NCI-H2171 (cell line): ENCODE results near the gene SLC6A1.
"Not testable (repeated sequence)": the region's sequence is repeated elsewhere in the genome, so short reads cannot be mapped to it uniquely, and the experiment has no call there.

Experiments used
- DNase-seq: peaks from one replicate; lab custom pipeline; 2025; lab: John Stamatoyannopoulos, UW

Gene SLC6A1

GRCh38 chr3:11059799-11060115 is 67.2 kb downstream of the SLC6A1 start:
- DNase-seq, result no peak

- no peak for DNase-seq
These were observed 68.1 kb downstream of the SLC6A1 start for GRCh38 chr3:11060500-11061251.

- not testable (repeated sequence) for DNase-seq
These were observed 68.8 kb downstream of the SLC6A1 start for GRCh38 chr3:11061268-11061871.

- no peak for DNase-seq
These were observed 70.2 kb downstream of the SLC6A1 start for GRCh38 chr3:11062704-11063103.

GRCh38 chr3:11071096-11071755 is 78.7 kb downstream of the SLC6A1 start:
- DNase-seq, result no peak

- DNase-seq, result no peak
These were observed 80.1 kb downstream of the SLC6A1 start for GRCh38 chr3:11072631-11073030.

- no peak for DNase-seq
These were observed 81.5 kb downstream of the SLC6A1 start for GRCh38 chr3:11074011-11074410.

GRCh38 chr3:11074451-11074850 is 81.9 kb downstream of the SLC6A1 start:
- no peak for DNase-seq

GRCh38 chr3:11075122-11075521 is 82.6 kb downstream of the SLC6A1 start:
- not testable (repeated sequence) for DNase-seq

GRCh38 chr3:11076711-11077110 is 84.2 kb downstream of the SLC6A1 start:
- DNase-seq, result no peak

GRCh38 chr3:11077466-11077865 is 84.9 kb downstream of the SLC6A1 start:
- DNase-seq, result no peak

- no peak for DNase-seq
These were observed 86.4 kb downstream of the SLC6A1 start for GRCh38 chr3:11078826-11079515.

GRCh38 chr3:11080492-11080891 is 87.9 kb downstream of the SLC6A1 start:
- no peak for DNase-seq

- no peak for DNase-seq
These were observed 91.5 kb downstream of the SLC6A1 start for GRCh38 chr3:11084098-11084497.

GRCh38 chr3:11084677-11085076 is 92.1 kb downstream of the SLC6A1 start:
- DNase-seq, result no peak

- DNase-seq, result no peak
These were observed 92.7 kb downstream of the SLC6A1 start for GRCh38 chr3:11085093-11085840.

GRCh38 chr3:11086856-11087255 is 94.3 kb downstream of the SLC6A1 start:
- no peak for DNase-seq

- DNase-seq, result no peak
These were observed 95.5 kb downstream of the SLC6A1 start for GRCh38 chr3:11088066-11088465.

- DNase-seq, result no peak
These were observed 96.3 kb downstream of the SLC6A1 start for GRCh38 chr3:11088831-11089230.
